GM12878 (cell line): ENCODE measurements around the gene BRDT. TPM values are rescaled to one million over a fixed set of nuclear protein-coding genes. Genes with fewer than 3 reads are reported as not detected.

ENCODE experiments used
- ATAC-seq: fragments of 200-7000 bp; cut with Tn5 transposase; 3 replicates; pipeline ENCODE4 v1.9.1; 2020; ENCODE audit warnings: mild to moderate bottlenecking, moderate library complexity
- BruUV-seq: library from RNA; stranded (reverse); fragments of 400-500 nt; replicated peaks from 2 replicates; lab custom pipeline; 2021; lab: Mats Ljungman, UMichigan
- CTCF ChIA-PET: fragments of 300-600 bp; sonication (Branson Sonifier 250); formaldehyde crosslinking; extraction: SDS; loops from one replicate; lab custom pipeline; 2021; ENCODE audit warnings: inconsistent platforms; lab: Yijun Ruan, JAX
- POLR2A ChIA-PET: fragments of 350-600 bp; formaldehyde crosslinking; extraction: SDS; loops from one replicate; lab custom pipeline; 2021; ENCODE audit warnings: inconsistent platforms; lab: Charles Lee
- RAD21 ChIA-PET: fragments of 300-600 bp; sonication (Branson Sonifier 250); formaldehyde crosslinking; loops from one replicate; lab custom pipeline; 2023; ENCODE audit warnings: antibody characterized with exemption; ENCODE audit not compliant: unreplicated experiment; lab: Charles Lee
- SMC1A ChIA-PET: fragments of 300-600 bp; sonication (Branson Sonifier 250); formaldehyde crosslinking; loops from one replicate; lab custom pipeline; 2023; ENCODE audit not compliant: unreplicated experiment, uncharacterized antibody; lab: Charles Lee
- DNase-seq: peaks from one replicate; pipeline ENCODE4 v3.0.0-alpha.2; 2011; ENCODE audit warnings: low read depth, low spot score
- FAIRE-seq: peaks from 3 replicates; lab custom pipeline; 2011; peaks lifted over from hg19 to GRCh38; lab: Jason Lieb, UNC
- H2AFZ ChIP-seq: 2 replicates; pipeline ENCODE4 v1.6.0; 2011; ENCODE audit warnings: low read depth, low read length, control low read depth; ENCODE audit not compliant: control insufficient read depth
- H3K27ac ChIP-seq: 2 replicates; pipeline ENCODE4 v1.5.1; 2011; ENCODE audit warnings: control low read depth; ENCODE audit not compliant: control insufficient read depth, insufficient read depth
- H3K27me3 ChIP-seq, 2 experiments: replicated peaks in 1 of 2; 2 replicates each; pipeline versions ENCODE4 v1.6.0 to v1.6.1; 2011; ENCODE audit warnings: low read length in 1 of 2; ENCODE audit not compliant: control insufficient read depth in 2 of 2, insufficient read depth in 2 of 2
- H3K36me3 ChIP-seq, 2 experiments: 2 replicates each; pipeline ENCODE4 v1.5.1; 2011; ENCODE audit warnings: low read length in 1 of 2; ENCODE audit not compliant: control insufficient read depth in 2 of 2, insufficient read depth in 2 of 2
- H3K4me1 ChIP-seq: 2 replicates; pipeline ENCODE4 v1.6.1; 2011; ENCODE audit warnings: mild to moderate bottlenecking, low read length, moderate library complexity, mixed read lengths; ENCODE audit not compliant: control insufficient read depth, insufficient read depth
- H3K4me2 ChIP-seq: 2 replicates; pipeline ENCODE4 v1.6.0; 2011; ENCODE audit warnings: control low read depth; ENCODE audit not compliant: control insufficient read depth, insufficient read depth
- H3K4me3 ChIP-seq: fragments of 200-600 bp; sonication (generic); 2 replicates; pipeline ENCODE4 v1.5.1; 2016
- H3K79me2 ChIP-seq: 2 replicates; pipeline ENCODE4 v1.6.0; 2011; ENCODE audit warnings: low read length; ENCODE audit not compliant: control insufficient read depth, insufficient read depth
- H3K9ac ChIP-seq: 2 replicates; pipeline ENCODE4 v1.8.0; 2011; ENCODE audit warnings: low read length, control low read depth, mixed read lengths; ENCODE audit not compliant: control insufficient read depth, insufficient read depth
- H3K9me3 ChIP-seq: replicated peaks from 3 replicates; pipeline ENCODE4 v1.5.1; 2011; ENCODE audit warnings: mild to moderate bottlenecking, low read length; ENCODE audit not compliant: control insufficient read depth, insufficient read depth
- H4K20me1 ChIP-seq: 2 replicates; pipeline ENCODE4 v1.6.0; 2011; ENCODE audit not compliant: control insufficient read depth, insufficient read depth
- ASH2L ChIP-seq: fragments of 300-600, 200-600 bp; sonication (generic); IDR thresholded peaks from 2 replicates; pipeline ENCODE4 v1.6.1; 2017; ENCODE audit warnings: low read depth, mild to moderate bottlenecking, borderline replicate concordance
- CBX5 ChIP-seq: sonication (generic); IDR thresholded peaks from 2 replicates; pipeline ENCODE4 v1.6.1; 2016; ENCODE audit warnings: low read depth, moderate library complexity, mild to moderate bottlenecking, inconsistent platforms
- EGR1 ChIP-seq, 2 experiments: IDR thresholded peaks; 1 replicate in 1 of 2; 2 replicates in 1 of 2; pipeline ENCODE4 v1.6.1; 2011 to 2012; ENCODE audit warnings: low read depth in 2 of 2, low read length in 2 of 2, borderline replicate concordance in 1 of 2, mild to moderate bottlenecking in 1 of 2, moderate library complexity in 1 of 2
- HDGF ChIP-seq: fragments of 450-650 bp; IDR thresholded peaks from 2 replicates; pipeline ENCODE4 v1.6.1; 2016; ENCODE audit warnings: antibody characterized with exemption
- IRF4 ChIP-seq: IDR thresholded peaks from 2 replicates; pipeline ENCODE4 v1.6.1; 2011; ENCODE audit warnings: low read depth, low read length
- RELA ChIP-seq: fragments of 450-650 bp; IDR thresholded peaks from 2 replicates; pipeline ENCODE4 v1.8.0; 2014; ENCODE audit warnings: borderline replicate concordance; ENCODE audit not compliant: partially characterized antibody
- SMAD5 ChIP-seq: IDR thresholded peaks from 2 replicates; pipeline ENCODE4 v1.6.1; 2016; ENCODE audit warnings: antibody characterized with exemption, low read depth
- TCF7 ChIP-seq: IDR thresholded peaks from 2 replicates; pipeline ENCODE4 v1.6.1; 2014; ENCODE audit warnings: antibody characterized with exemption, borderline replicate concordance
- YY1 ChIP-seq: IDR thresholded peaks from 2 replicates; pipeline ENCODE4 v1.6.1; 2011; ENCODE audit warnings: low read depth, mild to moderate bottlenecking, low read length
- WGBS: methylation state at CpG from one replicate; pipeline ENCODE4 v1.1.6; 2016; ENCODE audit warnings: low lambda C conversion rate; ENCODE audit not compliant: insufficient replicate concordance, insufficient coverage; ENCODE audit errors: missing lambda C conversion rate; 5-methylcytosine and 5-hydroxymethylcytosine counted together
- in situ Hi-C: fragments of 300-500 bp; cut with MboI; formaldehyde crosslinking; loops from 9 replicates; pipeline ENCODE4 v1.14.3; 2018; ENCODE audit warnings: mixed read lengths
- intact Hi-C: fragments of 100-400 bp; cut with micrococcal nuclease; formaldehyde crosslinking; loops from one replicate; pipeline ENCODE4 v1.14.2; 2022; ENCODE audit not compliant: unreplicated experiment
- polyA plus RNA-seq, 11 experiments: library from polyadenylated mRNA; depleted of rRNA in 4 of 11; unstranded in 6 of 11; stranded (reverse) in 5 of 11; fragments of >200 nt; fragmentation: Nextera tagmentation in 4 of 11; fragmentation: Illumina TruSeq in 1 of 11; extraction: Ambion mirVana in 4 of 11; extraction: Trizol in 1 of 11; gene quantifications; 1 replicate in 1 of 11; 2 replicates in 10 of 11; pipeline versions ENCODE4 v1.2.1 to v1.2.3, GENCODE V29; 2011 to 2016; ENCODE audit warnings: inconsistent platforms in 2 of 11, missing spikeins in 2 of 11, low read depth in 1 of 11
- total RNA-seq, 4 experiments: library from RNA; depleted of rRNA in 3 of 4; stranded (reverse); fragments of >200 nt in 3 of 4; fragmentation: Illumina TruSeq in 1 of 4; extraction: Trizol in 1 of 4; gene quantifications; 2 replicates each; pipeline versions ENCODE4 v1.2.1 to v1.2.3, GENCODE V29; 2013 to 2021
- TF ChIP-seq, protein P1 (sequence below): IDR thresholded peaks from 2 replicates; pipeline ENCODE4 v1.6.1; 2012; ENCODE audit warnings: low read depth, low read length, improper control_type of control experiment
- TF ChIP-seq, protein P2 (sequence below): fragments of 450-650 bp; IDR thresholded peaks from 2 replicates; pipeline ENCODE4 v1.6.1; 2018; ENCODE audit warnings: borderline replicate concordance, mild to moderate bottlenecking; ENCODE audit not compliant: partially characterized antibody

BRDT gene
- total and polyA plus RNA-seq, 10 of the 15 experiments (the other 5 are each of a cell fraction or from before 2014, with no cell fraction given) = 0.02 to 0.11 TPM; not detected in 8

DNA sequence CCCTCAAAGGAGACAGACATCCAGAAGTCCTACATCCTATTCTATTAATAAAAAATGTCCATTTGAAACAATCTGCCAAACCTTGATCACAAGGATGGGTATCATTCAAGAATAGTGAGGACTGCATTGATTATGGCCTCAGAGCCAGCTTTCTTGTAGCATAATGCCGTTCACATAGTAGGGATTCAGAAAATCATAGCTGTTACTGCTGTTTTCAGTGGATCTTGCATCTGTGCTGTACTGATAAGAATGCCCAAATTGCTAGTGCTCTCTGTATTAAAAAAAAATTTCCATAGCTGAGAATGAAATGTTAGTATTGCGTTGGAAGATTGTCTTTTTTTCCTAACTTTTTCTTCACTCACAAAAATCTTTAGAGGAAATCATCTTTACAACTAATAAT is 19.1 kb downstream of the BRDT start:
- no peak for DNase-seq
- BruUV-seq = no TSS peak
- no peak for TF ChIP-seq YY1
- TF ChIP-seq, protein P1, sequence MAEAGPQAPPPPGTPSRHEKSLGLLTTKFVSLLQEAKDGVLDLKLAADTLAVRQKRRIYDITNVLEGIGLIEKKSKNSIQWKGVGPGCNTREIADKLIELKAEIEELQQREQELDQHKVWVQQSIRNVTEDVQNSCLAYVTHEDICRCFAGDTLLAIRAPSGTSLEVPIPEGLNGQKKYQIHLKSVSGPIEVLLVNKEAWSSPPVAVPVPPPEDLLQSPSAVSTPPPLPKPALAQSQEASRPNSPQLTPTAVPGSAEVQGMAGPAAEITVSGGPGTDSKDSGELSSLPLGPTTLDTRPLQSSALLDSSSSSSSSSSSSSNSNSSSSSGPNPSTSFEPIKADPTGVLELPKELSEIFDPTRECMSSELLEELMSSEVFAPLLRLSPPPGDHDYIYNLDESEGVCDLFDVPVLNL = no peak
- TF ChIP-seq RELA = no peak
- no peak for TF ChIP-seq SMAD5
- TF ChIP-seq ASH2L = no peak
- TF ChIP-seq CBX5 = no peak
- TF ChIP-seq HDGF = no peak
- TF ChIP-seq, protein P2, sequence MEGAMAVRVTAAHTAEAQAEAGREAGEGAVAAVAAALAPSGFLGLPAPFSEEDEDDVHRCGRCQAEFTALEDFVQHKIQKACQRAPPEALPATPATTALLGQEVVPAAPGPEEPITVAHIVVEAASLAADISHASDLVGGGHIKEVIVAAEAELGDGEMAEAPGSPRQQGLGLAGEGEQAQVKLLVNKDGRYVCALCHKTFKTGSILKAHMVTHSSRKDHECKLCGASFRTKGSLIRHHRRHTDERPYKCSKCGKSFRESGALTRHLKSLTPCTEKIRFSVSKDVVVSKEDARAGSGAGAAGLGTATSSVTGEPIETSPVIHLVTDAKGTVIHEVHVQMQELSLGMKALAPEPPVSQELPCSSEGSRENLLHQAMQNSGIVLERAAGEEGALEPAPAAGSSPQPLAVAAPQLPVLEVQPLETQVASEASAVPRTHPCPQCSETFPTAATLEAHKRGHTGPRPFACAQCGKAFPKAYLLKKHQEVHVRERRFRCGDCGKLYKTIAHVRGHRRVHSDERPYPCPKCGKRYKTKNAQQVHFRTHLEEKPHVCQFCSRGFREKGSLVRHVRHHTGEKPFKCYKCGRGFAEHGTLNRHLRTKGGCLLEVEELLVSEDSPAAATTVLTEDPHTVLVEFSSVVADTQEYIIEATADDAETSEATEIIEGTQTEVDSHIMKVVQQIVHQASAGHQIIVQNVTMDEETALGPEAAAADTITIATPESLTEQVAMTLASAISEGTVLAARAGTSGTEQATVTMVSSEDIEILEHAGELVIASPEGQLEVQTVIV = no peak
- TF ChIP-seq TCF7 = no peak
- no peak for TF ChIP-seq EGR1 (IDR thresholded peaks at IDR 0.05; ENCODE audit: borderline replicate concordance in 1 of 2, low read depth in 2 of 2, low read length in 2 of 2)
- TF ChIP-seq IRF4 = no peak
- TF ChIP-seq, all 136 proteins: peak for 0
- Histone ChIP-seq H3K36me3 (no peaks in the 10 kb centered on the region), H4K20me1 (no peaks in the 10 kb centered on the region), H2AFZ (no peak overlapping the region), H3K9me3 (no peaks in the 10 kb centered on the region), H3K9ac (no peak overlapping the region), H3K27me3 (no peaks in the 10 kb centered on the region), H3K4me3 (no peak overlapping the region), H3K4me1 (no peaks in the 10 kb centered on the region), H3K79me2 (no peaks in the 10 kb centered on the region), H3K4me2 (no peak overlapping the region), H3K27ac (no peak overlapping the region)
- ATAC-seq (no peak), FAIRE-seq (no peak)
- CTCF ChIA-PET = interaction anchor here (1.1 kb wide), 1 partner anchor 781 kb away, joined by 3 read pairs; no protein-coding TSS in a partner anchor
- SMC1A ChIA-PET = no interaction called here
- in situ Hi-C loops = no loop called here
- WGBS = 19% methylated on average over 2 of the region's 2 CpGs
- RAD21 ChIA-PET = no interaction called here
- POLR2A ChIA-PET = no interaction called here
- intact Hi-C loops = no loop called here
